Measurements from ENCODE around the gene CTSS. TPM values are rescaled to one million over a fixed set of nuclear protein-coding genes. Genes with fewer than 3 reads are reported as not detected.
"Not testable (repeated sequence)": the region's sequence is repeated elsewhere in the genome, so short reads cannot be mapped to it uniquely, and the experiment has no call there.

CTSS gene
- total RNA-seq, 1 donor from 2014 or later: 0.16 TPM

DNA sequence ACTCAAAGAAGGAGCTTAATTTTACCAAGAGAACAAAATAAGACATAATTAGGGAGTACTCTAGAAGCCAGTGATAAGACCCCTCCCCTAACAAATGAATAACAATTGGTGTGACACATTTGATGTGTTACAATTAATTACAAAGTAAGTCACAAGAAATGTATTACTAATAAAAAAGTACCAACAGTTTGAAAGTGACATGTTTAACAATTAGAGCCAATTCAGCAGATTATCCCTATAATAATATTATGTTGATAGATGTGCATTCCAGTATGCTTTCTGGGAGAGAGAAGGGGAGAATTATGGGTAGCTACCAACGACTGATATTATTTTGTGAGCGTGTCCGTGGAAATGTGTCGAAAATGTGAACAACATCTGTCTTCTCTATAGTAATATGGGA lies 23.4 kb upstream of the CTSS start:
- Mint-ChIP-seq H3K27me3 (ENCODE audit: low read depth) (no peaks in the 10 kb centered on the region), H3K4me3 (no peak overlapping the region), H3K4me1 (no peaks in the 10 kb centered on the region), H3K9me3 (no peaks in the 10 kb centered on the region), H3K27ac (ENCODE audit: unreplicated experiment) (no peak overlapping the region), H3K36me3 (ENCODE audit: low read depth) (no peaks in the 10 kb centered on the region)
- DNase-seq (ENCODE audit: low read depth, low spot score): no peak
- TF ChIP-seq, protein P1, sequence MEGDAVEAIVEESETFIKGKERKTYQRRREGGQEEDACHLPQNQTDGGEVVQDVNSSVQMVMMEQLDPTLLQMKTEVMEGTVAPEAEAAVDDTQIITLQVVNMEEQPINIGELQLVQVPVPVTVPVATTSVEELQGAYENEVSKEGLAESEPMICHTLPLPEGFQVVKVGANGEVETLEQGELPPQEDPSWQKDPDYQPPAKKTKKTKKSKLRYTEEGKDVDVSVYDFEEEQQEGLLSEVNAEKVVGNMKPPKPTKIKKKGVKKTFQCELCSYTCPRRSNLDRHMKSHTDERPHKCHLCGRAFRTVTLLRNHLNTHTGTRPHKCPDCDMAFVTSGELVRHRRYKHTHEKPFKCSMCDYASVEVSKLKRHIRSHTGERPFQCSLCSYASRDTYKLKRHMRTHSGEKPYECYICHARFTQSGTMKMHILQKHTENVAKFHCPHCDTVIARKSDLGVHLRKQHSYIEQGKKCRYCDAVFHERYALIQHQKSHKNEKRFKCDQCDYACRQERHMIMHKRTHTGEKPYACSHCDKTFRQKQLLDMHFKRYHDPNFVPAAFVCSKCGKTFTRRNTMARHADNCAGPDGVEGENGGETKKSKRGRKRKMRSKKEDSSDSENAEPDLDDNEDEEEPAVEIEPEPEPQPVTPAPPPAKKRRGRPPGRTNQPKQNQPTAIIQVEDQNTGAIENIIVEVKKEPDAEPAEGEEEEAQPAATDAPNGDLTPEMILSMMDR (conservative IDR thresholded peaks at IDR 0.05): no peak

DNA sequence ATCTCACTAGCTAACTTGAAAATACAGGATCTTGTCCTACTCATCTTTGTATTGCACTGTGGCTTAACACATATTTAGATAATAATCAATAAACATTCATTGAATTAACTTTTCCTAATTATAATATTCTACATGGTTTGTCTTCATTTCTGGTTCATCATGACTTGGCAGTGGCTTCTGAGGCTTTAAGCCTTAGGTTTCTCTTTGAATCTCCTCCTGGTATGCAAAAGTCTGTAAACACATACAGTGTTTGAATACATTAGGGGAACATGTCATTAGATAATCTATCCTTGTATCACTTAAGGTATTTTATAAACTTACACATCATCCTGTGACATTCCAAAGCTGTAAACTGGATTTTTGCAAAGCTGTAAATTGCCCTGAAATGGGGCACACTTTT lies 21.9 kb upstream of the CTSS start:
- Mint-ChIP-seq H3K4me3 (no peak overlapping the region), H3K36me3 (ENCODE audit: low read depth) (no peaks in the 10 kb centered on the region), H3K27ac (ENCODE audit: unreplicated experiment) (no peak overlapping the region), H3K27me3 (ENCODE audit: low read depth) (no peaks in the 10 kb centered on the region), H3K9me3 (no peaks in the 10 kb centered on the region), H3K4me1 (no peaks in the 10 kb centered on the region)
- TF ChIP-seq, protein P1 (conservative IDR thresholded peaks at IDR 0.05): no peak
- no peak for DNase-seq (ENCODE audit: low read depth, low spot score)

DNA sequence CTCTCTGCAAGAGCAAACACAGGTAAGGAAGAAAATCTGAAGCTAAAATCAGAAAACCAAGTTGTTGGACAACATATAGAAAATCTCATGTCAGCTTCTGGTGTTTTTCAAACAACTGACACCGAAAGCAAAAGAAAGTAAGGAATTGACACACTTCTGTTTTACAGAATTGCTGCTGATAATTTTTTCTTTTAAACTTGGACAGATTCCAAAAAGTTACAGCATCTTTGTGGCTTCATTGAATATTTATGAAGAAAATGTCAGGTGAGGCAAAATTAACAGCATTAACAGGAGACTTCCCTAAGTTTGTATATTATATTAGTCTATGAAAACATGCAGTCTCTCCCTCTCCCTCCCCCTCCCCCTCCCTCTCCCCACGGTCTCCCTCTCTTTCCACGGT lies 14.9 kb upstream of the CTSS start:
- TF ChIP-seq, protein P1 (conservative IDR thresholded peaks at IDR 0.05): no peak
- no peaks in the 10 kb centered on the region for H3K4me1 Mint-ChIP-seq
- DNase-seq (ENCODE audit: low read depth, low spot score): no peak
- H3K36me3 Mint-ChIP-seq (ENCODE audit: low read depth): peaks cover 2% of the 10 kb centered on the region
- H3K4me3 Mint-ChIP-seq: no peak overlapping the region
- H3K9me3 Mint-ChIP-seq: no peaks in the 10 kb centered on the region
- H3K27me3 Mint-ChIP-seq (ENCODE audit: low read depth): no peaks in the 10 kb centered on the region
- H3K27ac Mint-ChIP-seq (ENCODE audit: unreplicated experiment): no peak overlapping the region

DNA sequence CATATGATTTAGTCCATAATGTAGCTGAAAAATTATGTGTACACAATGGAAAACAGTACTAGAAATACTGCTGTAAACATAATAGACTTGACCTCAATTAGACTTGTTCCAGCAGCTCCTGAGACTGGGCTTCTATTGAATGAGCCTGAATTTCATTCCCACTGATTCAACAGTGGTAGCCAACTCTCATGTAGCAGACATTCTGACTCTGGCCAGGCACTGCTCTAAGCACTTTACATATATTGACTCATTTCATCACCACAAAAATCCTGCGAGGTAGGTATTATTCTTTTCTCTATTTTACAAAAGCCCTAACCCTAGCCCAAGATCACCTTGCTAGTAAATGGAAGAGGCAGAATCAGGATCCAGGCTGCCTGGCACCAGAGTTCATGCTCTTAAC lies 12.8 kb upstream of the CTSS start:
- Mint-ChIP-seq H3K4me1 (no peaks in the 10 kb centered on the region), H3K36me3 (ENCODE audit: low read depth) (peaks cover 2% of the 10 kb centered on the region), H3K9me3 (no peaks in the 10 kb centered on the region), H3K27me3 (ENCODE audit: low read depth) (no peaks in the 10 kb centered on the region), H3K27ac (ENCODE audit: unreplicated experiment) (no peak overlapping the region), H3K4me3 (no peak overlapping the region)
- TF ChIP-seq, protein P1 (conservative IDR thresholded peaks at IDR 0.05): no peak
- DNase-seq (ENCODE audit: low read depth, low spot score): no peak

DNA sequence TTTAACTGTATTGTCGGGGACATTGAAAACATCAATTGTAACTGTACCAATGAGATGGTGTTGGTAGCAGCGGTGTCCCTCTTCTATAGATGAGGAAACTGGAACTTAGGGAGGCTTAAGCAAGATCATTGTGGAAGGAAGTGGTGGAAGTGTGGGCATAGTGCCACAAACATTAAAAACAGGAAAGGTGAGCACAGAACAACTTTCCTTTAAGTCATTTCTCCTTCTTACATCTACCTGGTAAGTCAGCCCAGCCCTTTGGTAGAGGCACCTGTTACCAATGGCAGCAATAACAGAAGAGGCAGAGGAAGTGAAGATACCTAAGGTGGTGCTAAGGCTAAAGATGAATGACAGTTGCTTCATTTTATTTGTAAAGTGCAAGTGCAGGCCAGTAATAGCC lies 12.0 kb upstream of the CTSS start:
- Mint-ChIP-seq H3K27me3 (ENCODE audit: low read depth) (no peaks in the 10 kb centered on the region), H3K36me3 (ENCODE audit: low read depth) (peaks cover 2% of the 10 kb centered on the region), H3K27ac (ENCODE audit: unreplicated experiment) (no peak overlapping the region), H3K9me3 (no peaks in the 10 kb centered on the region), H3K4me3 (no peak overlapping the region), H3K4me1 (no peaks in the 10 kb centered on the region)
- DNase-seq (ENCODE audit: low read depth, low spot score): no peak
- TF ChIP-seq, protein P1 (conservative IDR thresholded peaks at IDR 0.05): no peak

DNA sequence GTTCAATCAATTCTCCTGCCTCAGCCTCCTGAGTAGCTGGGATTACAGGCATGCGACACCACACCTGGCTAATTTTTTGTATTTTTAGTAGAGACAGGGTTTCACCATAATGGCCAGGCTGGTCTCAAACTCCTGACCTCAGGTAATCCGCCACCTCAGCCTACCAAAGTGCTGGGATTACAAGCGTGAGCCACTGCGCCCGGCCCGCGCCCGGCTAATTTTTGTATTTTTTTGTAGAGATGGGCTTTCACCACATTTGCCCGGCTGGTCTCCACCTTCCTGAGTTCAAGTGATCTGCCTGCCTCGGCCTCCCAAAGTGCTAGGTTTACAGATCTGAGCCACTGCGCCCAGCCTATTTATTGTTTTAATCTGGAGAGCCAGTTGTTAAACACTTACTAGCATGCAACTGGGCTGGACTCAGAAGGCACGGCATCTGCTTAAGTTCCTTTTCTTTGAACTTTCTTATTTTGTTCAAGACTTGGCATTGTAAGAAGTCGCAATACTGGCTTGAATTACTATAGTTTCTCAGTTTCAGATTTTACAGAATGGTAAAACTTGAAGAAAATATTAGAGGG lies 10.4 kb upstream of the CTSS start:
- H3K36me3 Mint-ChIP-seq (ENCODE audit: low read depth); DNase-seq (ENCODE audit: low read depth, low spot score); H3K27ac Mint-ChIP-seq (ENCODE audit: unreplicated experiment); H3K4me3 Mint-ChIP-seq; H3K27me3 Mint-ChIP-seq (ENCODE audit: low read depth); H3K9me3 Mint-ChIP-seq; H3K4me1 Mint-ChIP-seq: not testable (repeated sequence)

All from neural crest cell (in vitro differentiated cells).